DMS53 (cell line): ENCODE results near the gene APPBP2.
"Not testable (repeated sequence)": the region's sequence is repeated elsewhere in the genome, so short reads cannot be mapped to it uniquely, and the experiment has no call there.

Source experiments
- DNase-seq: peaks from one replicate; lab custom pipeline; 2025; lab: John Stamatoyannopoulos, UW

Gene APPBP2

DNA sequence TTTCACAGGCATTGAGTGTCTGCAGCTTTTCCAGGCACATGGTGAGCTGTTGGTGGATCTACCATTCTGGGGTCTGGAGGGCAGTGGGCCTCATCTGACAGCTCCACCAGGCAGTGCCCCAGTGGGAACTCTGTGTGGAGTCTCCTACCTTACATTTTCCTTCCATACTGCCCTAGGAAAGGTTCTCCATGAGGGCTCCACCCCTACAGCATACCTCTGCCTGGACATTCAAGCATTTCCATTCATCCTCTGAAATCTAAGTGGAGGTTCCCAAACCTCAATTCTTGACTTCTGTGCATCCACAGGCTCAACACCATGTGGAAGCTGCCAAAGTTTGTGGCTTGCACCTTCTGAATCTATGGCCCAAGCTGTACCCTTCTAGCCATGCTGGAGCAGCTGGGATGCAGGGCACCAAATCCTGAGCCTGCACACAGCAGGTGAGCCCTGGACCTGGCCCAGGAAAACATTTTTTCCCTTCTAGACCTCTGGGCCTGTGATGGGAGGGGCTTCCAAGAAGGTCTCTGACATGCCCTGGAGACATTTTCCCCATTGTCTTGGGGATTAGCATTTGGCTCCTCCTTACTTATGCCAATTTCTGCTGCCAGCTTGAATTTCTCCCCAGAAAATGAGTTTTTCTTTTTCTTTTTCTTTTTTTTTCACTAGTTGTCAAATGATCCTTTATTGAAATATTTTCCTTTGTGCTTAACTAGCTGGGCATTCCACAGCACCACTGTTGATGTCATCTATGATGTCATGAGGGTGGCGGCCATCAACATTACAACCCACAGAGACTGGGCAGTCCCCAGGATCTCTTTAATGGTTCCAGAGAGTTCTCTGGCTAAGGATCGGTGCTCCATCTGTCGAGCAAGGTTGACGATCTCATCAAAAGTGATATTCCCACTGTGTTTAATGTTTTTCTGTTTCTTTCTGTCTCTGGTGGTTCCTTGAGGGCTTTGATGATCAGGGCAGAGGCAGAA, 92.7 kb downstream of the APPBP2 start:
- DNase-seq, result peak; percentile 2

DNA sequence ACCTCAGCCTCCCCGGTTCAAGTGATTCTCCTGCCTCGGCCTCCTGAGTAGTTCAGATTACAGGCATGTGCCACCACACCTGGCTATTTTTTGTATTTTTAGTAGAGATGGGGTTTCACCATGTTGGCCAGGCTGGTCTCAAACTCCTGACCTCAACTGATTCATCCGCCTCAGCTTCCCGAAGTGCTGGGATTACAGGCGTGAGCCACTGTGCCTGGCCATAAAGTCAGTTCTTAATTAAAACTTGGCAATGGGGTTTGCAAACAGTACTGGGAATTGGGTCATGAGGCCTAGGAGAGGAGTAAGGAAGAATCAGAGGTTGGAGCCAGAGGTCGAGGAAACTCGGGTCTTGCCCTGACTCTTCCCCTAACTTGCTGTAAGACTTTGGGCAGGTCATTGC, 95.5 kb downstream of the APPBP2 start:
- not testable (repeated sequence) for DNase-seq

DNA sequence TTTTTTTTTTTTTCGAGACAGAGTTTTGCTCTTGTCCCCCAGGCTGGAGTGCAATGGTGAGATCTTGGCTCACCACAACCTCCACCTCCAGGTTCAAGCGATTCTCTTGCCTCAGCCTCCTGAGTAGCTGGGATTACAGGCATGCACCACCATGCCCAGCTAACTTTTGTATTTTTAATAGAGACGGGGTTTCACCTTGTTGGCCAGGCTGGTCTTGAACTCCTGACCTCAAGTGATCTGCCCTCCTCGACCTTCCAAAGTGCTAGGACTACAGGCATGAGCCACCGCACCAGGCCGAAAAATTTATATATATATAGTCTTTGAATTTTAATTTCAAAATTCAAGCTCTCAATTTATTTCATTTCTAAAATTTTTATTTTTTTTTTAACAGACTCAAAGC, 97.6 kb downstream of the APPBP2 start:
- DNase-seq, result not testable (repeated sequence)

DNA sequence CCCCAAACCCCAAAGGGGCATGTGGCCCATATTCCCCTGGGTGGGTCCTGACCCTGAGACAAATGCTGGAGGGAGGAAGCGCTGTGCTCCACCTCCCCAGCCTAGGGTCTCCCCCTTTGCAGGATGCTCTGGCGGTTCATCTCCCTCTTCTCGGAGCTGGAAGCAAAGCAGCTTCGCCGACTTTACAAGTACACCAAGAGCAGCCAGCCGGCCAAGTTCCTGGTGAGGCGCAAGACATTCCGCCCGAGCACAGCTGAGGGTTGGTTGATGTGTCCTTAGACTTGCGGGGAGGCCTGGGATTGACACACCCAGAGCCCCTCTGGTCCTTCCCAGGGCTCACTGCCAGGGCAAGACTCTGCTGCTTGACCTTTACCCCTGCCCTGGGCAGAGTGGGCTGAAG, 99.4 kb downstream of the APPBP2 start:
- DNase-seq, result no peak

DNA sequence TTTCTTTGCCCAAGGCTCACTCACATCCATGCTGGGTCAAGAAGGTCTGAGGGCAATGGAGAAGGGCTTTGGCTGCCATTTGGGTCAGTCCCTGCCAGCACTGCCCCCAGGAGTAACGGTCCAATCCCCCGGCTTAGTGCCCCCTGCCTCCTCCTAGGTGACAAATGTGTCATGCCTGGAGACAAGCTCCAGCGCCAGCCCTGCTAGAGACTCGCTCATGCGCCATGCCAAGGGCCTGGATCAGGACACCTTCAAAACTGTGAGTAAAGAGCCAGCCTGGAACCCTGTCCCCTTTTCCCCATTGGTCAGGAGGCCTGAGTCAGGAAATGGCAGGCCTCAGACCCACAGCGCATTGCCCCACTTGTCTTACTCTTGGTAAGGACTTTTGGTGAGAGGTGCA, 100.4 kb downstream of the APPBP2 start:
- no peak for DNase-seq

DNA sequence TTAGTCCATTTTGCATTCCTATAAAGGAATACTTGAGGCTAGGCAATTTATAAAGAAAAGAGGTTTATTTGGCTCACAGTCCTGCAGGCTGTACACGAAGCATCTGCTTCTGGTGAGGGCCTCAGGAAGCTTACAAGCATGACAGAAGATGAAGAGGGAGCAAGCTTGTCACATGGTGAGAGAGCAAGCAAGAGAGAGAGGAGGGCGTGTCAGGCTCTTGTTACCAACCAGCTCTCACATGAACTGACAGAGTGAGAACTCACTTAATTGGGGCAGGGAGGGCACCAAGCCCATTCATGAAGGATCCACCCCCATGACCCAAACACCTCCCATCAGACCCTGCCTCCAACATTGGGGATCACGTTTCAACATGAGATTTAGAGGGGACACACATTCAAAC, 102.2 kb downstream of the APPBP2 start:
- no peak for DNase-seq

DNA sequence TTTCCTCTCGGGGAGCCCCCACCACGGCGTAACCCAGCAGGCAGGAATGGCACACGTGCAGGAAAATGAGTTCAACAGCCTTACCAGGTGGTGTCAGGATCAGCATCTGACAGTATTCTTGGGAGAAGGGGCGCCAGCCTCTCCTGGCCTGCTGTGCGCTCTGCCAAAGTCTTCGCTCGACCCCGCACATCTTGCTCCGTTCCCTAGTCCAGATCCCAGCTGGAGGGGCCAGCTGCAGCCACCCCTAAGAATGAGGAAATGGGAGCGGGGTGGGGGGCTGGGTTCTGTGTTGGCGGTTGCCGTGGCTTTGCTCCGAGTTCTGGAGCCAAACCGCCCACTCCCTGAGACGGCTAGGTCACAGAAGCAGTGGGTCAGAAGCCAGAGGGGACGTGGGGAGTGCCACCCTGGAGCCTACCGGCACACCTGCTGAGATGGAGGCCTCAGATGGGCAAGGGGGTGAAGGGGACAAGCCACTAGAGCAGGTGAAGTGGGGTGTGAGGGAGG, 103.8 kb downstream of the APPBP2 start, which contains the start of gene CHCT1:
TSS of gene CHCT1 (plus strand) at position 328 of the 504 bp plus-strand sequence. CDS start at position 432, 104 bp downstream.
- no peak for DNase-seq

DNA sequence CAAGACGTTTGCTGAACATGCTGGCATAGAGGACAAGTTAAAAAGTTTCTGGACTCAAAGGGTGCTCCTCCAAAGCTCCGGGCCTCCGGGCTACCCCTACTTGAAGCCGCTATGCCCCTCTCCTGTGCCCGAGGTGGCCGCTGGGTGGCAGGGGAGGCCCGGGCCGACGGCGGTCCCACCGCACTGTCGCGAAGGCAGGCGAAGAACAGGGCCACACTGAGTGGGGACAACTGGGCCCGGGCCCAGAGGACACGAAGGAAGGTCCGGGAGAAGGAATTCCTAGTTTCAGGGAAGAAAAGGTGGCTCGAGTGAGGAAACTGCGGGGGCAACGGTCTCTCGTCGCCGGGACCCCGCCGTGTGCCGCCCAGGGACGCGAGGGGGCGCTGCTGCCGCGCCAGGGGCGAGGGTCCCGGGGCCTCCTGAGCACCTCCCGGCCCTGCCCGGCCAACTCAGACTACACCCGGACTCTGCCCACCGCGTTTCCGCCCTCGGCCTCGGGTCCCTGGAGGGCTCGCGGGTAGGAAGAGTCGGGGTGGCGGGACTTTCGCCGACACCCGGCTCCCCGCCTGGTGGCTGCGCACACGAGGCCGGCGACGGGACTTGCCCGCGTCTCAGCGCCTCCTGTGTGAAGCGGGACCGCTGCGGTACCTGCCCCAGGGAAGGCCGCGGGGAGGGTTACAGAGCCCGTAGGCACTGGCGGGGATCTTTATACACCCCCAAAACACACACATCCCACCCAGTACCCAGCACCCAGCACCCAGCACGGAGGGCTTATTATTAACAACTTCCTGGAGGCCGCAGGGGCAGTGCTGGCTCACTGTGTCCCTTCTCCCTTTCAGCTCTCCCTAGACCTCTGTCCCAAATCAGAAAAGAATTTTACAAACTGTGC, 104.5 kb downstream of the APPBP2 start:
- peak; percentile 85 for DNase-seq

DNA sequence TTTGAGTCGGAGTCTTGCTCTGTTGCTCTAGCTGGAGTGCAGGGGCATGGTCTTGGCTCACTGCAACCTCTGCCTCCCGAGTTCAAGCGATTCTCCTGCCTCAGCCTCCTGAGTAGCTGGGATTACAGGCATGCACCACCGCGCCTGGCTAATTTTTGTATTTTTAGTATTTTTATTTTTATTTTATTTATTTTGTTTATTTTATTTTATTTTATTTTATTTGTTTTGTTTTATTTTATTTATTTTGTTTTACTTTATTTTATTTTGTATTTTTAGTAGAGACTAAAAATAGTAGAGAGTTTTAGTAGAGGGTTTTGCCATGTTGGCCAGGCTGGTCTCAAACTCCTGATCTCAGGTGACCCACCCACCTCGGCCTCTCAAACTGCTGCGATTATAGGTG, 106.2 kb downstream of the APPBP2 start:
- DNase-seq, result not testable (repeated sequence)

DNA sequence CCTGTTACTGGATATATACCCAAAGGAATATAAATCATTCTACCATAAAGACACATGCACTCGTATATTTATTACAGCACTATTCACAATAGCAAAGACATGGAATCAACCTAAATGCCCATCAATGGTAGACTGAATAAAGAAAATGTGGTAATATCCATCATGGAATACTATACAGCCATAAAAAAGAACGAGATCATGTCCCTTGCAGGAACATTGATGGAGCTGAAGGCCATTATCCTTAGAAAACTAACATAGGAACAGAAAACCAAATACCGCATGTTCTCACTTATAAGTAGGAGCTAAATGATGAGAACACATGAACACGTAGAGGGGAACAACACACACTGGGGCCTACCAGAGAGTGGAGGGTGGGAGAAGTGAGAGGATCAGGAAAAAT, 107.0 kb downstream of the APPBP2 start:
- not testable (repeated sequence) for DNase-seq

DNA sequence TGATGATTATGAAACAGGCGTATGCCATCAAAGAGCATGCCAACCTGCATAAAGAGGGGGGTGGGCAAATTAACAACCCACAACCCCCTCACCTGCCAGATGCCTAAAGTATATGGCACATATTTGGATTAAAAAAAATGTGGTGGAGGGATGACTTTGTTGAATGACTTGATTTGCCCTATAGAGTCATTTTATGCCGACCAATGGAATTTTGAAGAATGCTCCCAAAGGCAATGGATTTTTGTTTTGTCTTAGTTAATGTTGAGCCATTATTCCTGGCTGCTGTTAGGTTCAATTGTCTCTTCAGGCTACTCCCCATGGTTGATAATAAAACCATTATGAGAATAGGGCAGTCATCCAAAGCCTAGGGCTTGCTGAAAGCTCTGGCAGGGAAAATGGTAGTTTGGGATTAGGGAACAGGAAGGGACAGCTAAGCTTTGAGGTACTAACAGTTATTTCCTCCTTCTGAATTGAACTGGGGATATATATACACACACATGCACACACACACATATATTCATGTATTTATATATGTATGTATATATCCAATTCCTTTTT, 109.6 kb downstream of the APPBP2 start:
- DNase-seq, result no peak

DNA sequence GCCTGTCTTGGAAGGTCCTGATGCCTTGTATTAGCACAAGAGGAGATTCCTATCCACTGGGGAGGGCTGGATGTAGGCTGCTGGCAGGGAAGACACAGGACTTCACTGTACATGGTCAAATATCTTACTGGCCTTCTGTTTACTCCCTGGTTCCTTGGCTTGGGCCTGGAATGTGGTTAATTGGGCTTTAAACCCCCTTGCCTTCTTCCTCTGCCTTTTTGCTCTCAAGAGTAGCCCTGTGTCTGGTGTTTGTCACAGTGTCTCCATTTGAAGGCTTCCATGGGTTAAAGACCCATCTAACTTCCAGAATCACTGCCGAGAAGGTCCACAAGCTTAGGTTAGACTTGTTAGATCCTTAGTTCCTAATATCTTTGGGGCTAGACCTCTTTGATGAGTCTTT, 110.9 kb downstream of the APPBP2 start:
- no peak for DNase-seq

DNA sequence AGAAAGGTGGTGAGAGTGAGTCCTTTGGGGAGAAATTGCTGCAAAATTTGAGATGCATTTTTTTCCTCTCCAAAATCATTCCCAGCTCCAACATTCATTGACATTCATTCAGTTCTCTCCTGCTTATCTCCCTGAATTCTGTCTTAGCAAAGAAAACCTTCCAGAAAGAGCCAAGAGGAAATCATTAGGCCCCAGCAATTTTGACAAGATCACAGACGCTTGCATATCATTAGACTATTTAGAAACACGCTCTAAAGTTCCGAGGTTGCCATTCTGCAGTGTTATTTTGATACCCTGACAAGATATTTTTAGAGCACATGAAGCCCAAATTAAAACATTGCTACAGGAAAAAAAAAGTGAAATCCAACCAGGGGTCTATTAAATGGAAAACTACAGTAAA, 113.3 kb downstream of the APPBP2 start:
- DNase-seq, result no peak

DNA sequence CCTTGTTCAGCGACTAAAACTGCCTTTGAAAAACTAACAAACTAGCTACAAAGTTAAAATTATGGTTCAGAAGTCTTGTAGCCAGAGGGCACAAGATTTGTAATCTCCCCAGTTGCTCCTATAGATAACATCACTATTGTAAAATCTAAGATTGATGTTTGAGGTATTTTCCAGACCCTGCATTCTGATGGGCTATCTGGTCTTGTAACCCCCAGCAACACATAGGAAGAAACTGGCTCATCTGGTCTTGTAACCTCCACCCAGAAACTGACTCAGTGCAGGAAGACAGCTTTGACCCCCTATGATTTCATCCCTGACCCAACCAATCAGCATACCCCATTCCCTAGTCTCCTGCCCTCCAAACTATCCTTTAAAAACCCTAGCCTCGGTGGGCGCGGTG, 116.0 kb downstream of the APPBP2 start:
- DNase-seq, result no peak

DNA sequence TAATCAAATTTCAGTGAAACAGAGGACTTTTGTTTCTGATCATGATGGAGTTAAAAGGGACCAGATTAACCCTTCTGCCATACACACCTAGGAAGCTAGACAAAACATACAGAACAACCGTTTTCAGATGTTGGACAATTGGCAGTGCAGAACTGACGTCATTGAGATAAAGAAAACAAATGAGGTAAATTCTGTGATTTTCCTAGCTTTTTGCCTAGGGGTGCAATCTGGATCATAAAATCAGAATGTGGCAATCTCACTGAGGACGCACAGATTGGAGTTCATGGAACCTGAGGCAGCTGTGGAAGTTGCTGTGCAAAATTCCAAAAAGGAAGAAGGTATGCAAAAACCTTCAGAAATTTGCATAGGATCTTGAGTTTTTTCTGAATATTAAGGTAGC, 119.2 kb downstream of the APPBP2 start:
- no peak for DNase-seq

DNA sequence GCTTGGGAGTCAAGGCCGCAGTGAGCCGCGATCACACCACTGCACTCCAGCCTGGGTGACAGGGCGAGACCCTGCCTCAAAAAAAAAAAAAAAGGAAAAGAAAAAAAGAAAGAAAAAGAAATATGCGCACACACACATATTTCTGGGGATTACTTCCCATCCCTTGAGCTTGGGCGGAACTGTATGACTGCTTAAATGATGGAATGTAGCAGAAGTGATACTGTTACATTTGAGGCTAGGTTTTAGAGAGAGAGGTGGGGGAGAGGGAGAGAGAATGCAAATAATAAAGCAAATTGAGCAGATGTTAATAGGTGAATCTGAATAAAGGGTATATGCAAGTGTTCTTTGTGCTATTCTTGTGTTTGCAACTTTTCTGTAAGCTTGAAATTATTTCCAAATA, 122.1 kb downstream of the APPBP2 start:
- DNase-seq, result no peak

DNA sequence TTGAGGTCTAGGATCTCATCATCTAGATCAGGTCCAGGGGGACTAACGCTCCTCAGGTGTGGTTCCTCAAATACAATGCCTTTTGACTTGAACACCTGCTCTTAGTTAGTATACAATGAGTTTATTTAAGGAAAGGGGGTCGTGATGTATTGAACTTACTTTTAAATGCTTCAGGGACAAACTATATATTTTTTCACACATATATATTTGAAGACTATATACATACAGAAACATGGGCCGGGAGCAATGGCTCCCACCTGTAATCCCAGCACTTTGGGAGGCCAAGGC, 122.6 kb downstream of the APPBP2 start:
- no peak for DNase-seq

DNA sequence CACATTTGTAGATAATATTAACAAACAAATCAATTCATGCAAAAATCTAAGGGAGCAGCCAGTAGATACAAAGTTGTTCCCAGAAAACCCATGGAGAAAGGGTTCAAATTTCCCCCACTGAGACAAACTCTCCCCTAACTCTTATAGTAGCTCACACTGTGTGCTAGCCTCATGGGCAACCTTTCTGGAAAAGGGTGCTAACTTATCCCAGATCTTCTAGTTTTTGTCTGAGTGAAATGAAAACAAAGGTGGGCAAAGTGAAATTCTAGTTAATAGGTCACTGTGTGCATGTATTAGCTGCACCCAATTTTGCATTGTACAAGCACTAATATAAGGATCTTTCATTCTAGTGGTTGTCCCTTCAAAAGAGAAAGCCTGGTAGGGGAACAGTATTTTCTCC, 124.2 kb downstream of the APPBP2 start:
- DNase-seq, result no peak

DNA sequence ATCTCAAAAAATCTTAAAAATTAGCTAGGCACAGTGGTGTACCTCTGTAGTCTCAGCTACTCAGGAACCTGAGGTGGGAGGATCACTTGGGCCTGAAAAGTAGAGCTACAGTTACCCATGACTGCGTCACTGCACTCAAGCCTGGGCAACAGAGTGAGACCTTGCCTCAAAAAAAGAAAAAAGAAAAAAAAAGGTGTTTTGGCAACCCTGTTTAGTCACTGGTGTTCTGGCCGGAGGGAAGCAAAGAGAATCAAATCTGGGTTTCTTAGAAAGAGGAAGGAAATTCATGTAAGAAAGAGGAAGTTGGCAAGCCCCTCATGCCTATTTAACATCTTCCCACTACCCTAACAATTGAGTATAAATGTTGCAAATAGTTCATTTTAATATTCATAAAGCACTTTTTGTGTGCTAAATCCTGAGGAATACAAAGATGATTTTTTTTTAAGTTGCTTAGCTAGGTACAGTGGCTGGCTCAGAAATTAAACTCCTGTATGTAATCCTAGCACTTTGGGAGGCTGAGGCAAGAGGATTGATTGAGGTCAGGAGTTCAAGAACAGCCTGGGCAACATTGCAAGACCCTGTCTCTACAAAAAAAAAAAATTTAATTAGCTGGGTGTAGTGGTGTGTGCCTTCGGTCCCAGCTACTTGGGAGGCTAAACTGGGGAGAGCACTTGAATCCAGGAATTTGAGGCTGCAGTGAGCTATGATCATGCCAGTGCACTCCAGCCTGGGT, 127.6 kb downstream of the APPBP2 start:
- DNase-seq, result no peak

DNA sequence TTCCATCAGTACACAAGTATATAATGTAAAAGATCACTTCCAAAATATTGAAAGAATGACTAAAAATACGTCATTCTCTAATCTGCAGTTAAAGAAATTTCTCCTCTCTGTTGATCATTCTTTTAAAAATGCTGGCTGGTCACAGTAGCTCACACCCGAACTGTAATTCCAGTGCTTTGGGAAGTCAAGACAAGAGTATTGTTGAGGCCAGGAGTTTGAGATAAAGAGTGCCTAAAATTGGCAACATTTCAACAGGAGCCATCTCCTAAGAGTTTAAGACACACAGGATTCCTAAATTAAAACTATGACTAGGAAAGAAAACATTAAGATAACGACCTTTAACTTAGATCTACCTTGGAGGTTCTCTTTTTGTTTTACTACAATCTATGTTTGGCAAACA, 129.6 kb downstream of the APPBP2 start:
- no peak for DNase-seq

DNA sequence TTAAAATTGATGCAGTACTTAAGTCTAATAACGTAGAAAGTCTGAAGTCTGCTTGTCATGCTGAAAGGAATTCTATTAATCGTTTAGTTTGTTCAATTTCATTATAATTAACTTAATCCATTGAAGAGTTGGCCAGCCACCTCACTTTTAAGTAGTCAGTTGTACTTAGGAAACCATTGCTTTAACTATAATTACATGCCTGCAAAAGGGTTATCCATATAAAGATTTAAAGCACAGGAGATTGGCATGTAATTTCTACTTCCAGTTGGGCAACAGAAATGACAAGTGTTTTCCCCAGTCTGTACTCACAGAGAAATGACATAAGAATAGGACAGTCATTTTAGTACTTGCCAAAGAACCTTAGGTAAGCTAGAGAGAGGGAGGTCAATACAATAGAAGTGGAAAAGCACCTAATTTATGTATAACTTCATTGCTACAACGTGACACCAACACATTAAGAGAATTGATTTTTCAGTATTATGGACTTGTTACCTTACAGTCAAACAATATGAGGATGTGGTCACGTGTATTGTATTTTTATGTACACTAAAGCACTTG, 130.5 kb downstream of the APPBP2 start:
- no peak for DNase-seq
